GM18526 (cell line): Measurements from ENCODE around the gene SLC6A19.

Experiments
- POLR2A ChIP-seq: IDR thresholded peaks from 3 replicates; pipeline ENCODE4 v1.6.1; 2011; ENCODE audit not compliant: insufficient read length; ENCODE audit errors: extremely low read depth

SLC6A19 gene

GRCh38 chr5:1226839-1227581 lies 25.6 kb downstream of the SLC6A19 start:
- TF ChIP-seq POLR2A: no peak

GRCh38 chr5:1227667-1228066 lies 26.3 kb downstream of the SLC6A19 start:
- TF ChIP-seq POLR2A: no peak

- TF ChIP-seq POLR2A: no peak
Observed at GRCh38 chr5:1228120-1228519, 26.7 kb downstream of the SLC6A19 start.

- no peak for TF ChIP-seq POLR2A
Observed at GRCh38 chr5:1229822-1230221, 28.4 kb downstream of the SLC6A19 start.

GRCh38 chr5:1230551-1230950 lies 29.2 kb downstream of the SLC6A19 start:
- TF ChIP-seq POLR2A: no peak

GRCh38 chr5:1231354-1231905 lies 30.0 kb downstream of the SLC6A19 start:
- TF ChIP-seq POLR2A: no peak

GRCh38 chr5:1232780-1233179 lies 31.4 kb downstream of the SLC6A19 start:
- TF ChIP-seq POLR2A: no peak

- no peak for TF ChIP-seq POLR2A
Observed at GRCh38 chr5:1235379-1235778, 34.0 kb downstream of the SLC6A19 start.

GRCh38 chr5:1235838-1236237 lies 34.4 kb downstream of the SLC6A19 start:
- no peak for TF ChIP-seq POLR2A

- TF ChIP-seq POLR2A: no peak
Observed at GRCh38 chr5:1239505-1240251, 38.3 kb downstream of the SLC6A19 start.

GRCh38 chr5:1240496-1241260 lies 39.3 kb downstream of the SLC6A19 start:
- TF ChIP-seq POLR2A: no peak

- no peak for TF ChIP-seq POLR2A
Observed at GRCh38 chr5:1241509-1242080, 40.2 kb downstream of the SLC6A19 start.

GRCh38 chr5:1242733-1243486 lies 41.5 kb downstream of the SLC6A19 start:
- TF ChIP-seq POLR2A: no peak

- no peak for TF ChIP-seq POLR2A
Observed at GRCh38 chr5:1243487-1244130, 42.2 kb downstream of the SLC6A19 start.
